OCI-LY7 (cell line): ENCODE data around the gene TMEM109.

Experiments used
- EZH2phosphoT487 ChIP-seq: fragments of 200-600 bp; sonication (generic); IDR thresholded peaks from 2 replicates; pipeline ENCODE4 v1.6.1; 2018; ENCODE audit warnings: low read depth, borderline replicate concordance, mild to moderate bottlenecking, mixed run types, antibody characterized with exemption, low read length, moderate library complexity, mixed read lengths
- TF ChIP-seq, protein P1 (sequence below): fragments of 200-600 bp; sonication (generic); conservative IDR thresholded peaks from 2 replicates; pipeline ENCODE4 v1.5.1; 2014; ENCODE audit warnings: mild to moderate bottlenecking, antibody characterized with exemption, low read length, moderate library complexity, mixed read lengths

GRCh38 chr11:60957188-60957587 is 43.2 kb downstream of the TMEM109 start:
- TF ChIP-seq, protein P1, sequence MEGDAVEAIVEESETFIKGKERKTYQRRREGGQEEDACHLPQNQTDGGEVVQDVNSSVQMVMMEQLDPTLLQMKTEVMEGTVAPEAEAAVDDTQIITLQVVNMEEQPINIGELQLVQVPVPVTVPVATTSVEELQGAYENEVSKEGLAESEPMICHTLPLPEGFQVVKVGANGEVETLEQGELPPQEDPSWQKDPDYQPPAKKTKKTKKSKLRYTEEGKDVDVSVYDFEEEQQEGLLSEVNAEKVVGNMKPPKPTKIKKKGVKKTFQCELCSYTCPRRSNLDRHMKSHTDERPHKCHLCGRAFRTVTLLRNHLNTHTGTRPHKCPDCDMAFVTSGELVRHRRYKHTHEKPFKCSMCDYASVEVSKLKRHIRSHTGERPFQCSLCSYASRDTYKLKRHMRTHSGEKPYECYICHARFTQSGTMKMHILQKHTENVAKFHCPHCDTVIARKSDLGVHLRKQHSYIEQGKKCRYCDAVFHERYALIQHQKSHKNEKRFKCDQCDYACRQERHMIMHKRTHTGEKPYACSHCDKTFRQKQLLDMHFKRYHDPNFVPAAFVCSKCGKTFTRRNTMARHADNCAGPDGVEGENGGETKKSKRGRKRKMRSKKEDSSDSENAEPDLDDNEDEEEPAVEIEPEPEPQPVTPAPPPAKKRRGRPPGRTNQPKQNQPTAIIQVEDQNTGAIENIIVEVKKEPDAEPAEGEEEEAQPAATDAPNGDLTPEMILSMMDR, result no peak
- TF ChIP-seq EZH2phosphoT487, result no peak
